ENCODE data around the gene HAGH.

HAGH gene

GRCh38 chr16:1786242-1787055 is 40.2 kb downstream of the HAGH start:
- DNase-seq, result no peak

GRCh38 chr16:1785846-1786170 is 40.8 kb downstream of the HAGH start:
- no peak for DNase-seq

GRCh38 chr16:1784977-1785845 is 41.4 kb downstream of the HAGH start:
- no peak for DNase-seq

GRCh38 chr16:1782408-1783264 is 44.0 kb downstream of the HAGH start, which contains the start of the genes NUBP2 and SPSB3:
TSS of gene NUBP2 (plus strand) at chr16:1782960. CDS start at chr16:1783021, 61 bp downstream.
TSS of gene SPSB3 (minus strand) at chr16:1782571. CDS start at chr16:1781483, 1,088 bp downstream.
- peak; percentile 100 for DNase-seq

- DNase-seq, result no peak
Observed at GRCh38 chr16:1781758-1782407, 44.7 kb downstream of the HAGH start.

GRCh38 chr16:1781254-1781653 is 45.4 kb downstream of the HAGH start:
- no peak for DNase-seq

- DNase-seq, result no peak
Observed at GRCh38 chr16:1780677-1781072, 46.0 kb downstream of the HAGH start.

- DNase-seq, result no peak
Observed at GRCh38 chr16:1779741-1780676, 46.6 kb downstream of the HAGH start.

GRCh38 chr16:1779234-1779701 is 47.4 kb downstream of the HAGH start:
- DNase-seq, result no peak

- DNase-seq, result no peak
Observed at GRCh38 chr16:1778200-1779179, 48.1 kb downstream of the HAGH start.

GRCh38 chr16:1777375-1778199 is 49.0 kb downstream of the HAGH start:
- DNase-seq, result no peak

- no peak for DNase-seq
Observed at GRCh38 chr16:1776991-1777374, 49.6 kb downstream of the HAGH start.

GRCh38 chr16:1776672-1776955 is 50.0 kb downstream of the HAGH start:
- DNase-seq, result no peak

- no peak for DNase-seq
Observed at GRCh38 chr16:1775846-1776671, 50.6 kb downstream of the HAGH start.

- DNase-seq, result no peak
Observed at GRCh38 chr16:1775006-1775845, 51.4 kb downstream of the HAGH start.

- no peak for DNase-seq
Observed at GRCh38 chr16:1774448-1774780, 52.2 kb downstream of the HAGH start.

GRCh38 chr16:1773703-1774447 is 52.8 kb downstream of the HAGH start:
- no peak for DNase-seq

All from CD4-positive, alpha-beta T cell treated with Interferon gamma for 1 hour (primary cell).